Right renal cortex interstitium (tissue), 3 donors: ENCODE data around the gene EXOC3. TPM values are rescaled to one million over a fixed set of nuclear protein-coding genes. Genes with fewer than 3 reads are reported as not detected.
"Not testable (repeated sequence)": the region's sequence is repeated elsewhere in the genome, so short reads cannot be mapped to it uniquely, and the experiment has no call there.

Source experiments
- DNase-seq, 3 donors: peaks; one replicate each; pipeline ENCODE4 v3.0.0-alpha.2; 2013; ENCODE audit warnings: low read depth in 3 of 3, low spot score in 2 of 3
- polyA plus RNA-seq, 3 donors: library from polyadenylated mRNA; unstranded; fragments of 120-200 nt; gene quantifications; one replicate each; pipeline ENCODE4 v1.2.1, GENCODE V29; 2013; ENCODE audit not compliant: insufficient read length in 3 of 3

The EXOC3 gene
- 10 to 100 TPM; 48.7 to 55.6 (median 52.6) TPM for polyA plus RNA-seq

DNA sequence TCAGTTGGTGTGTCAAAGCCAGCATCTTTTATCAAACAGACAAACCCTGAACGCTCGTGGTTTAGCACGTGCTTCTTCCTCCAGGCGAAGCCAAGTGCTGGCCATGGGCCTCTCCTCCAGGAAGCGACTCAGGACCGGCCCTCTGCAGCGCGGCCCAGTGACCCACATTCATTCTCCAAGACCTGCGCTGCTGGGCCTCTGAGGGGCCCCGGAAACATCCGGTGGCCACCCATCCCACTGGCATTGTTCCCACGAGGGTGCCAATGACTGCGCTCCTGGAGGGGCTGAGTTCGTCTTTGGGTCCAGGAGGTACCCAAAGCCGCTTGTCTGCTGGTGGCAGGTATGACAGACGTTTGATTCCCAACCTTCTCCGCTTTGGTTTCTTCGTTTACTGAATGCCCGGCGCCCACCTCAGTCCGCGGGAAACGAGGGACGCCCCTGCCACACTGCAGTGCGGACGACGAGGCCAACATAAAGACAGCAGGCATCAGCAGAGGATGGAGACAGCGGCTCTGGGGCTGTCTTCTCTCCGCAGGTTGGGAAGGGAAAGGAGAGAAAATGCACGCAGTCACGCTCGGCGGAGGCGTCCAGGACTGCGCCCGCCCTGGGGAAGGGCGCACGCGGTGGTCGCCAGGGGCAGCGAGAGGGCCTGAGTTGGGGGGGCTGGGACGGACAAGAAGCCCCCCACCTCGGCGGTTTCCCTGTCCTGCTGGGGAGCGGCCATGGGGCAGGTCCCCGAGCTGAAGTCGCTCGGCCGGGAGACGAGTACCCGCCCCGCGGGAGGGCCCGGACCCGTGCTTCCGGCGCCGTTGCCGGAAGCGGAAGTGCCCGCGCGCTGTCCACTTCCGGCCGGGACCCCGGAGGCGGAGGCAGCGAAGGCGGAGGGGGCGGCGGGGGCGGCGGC lies at the start of gene EXOC3:
EXOC3 (plus strand) TSS at position 842 of the 904 bp plus-strand sequence. CDS start 3,030 bp downstream, outside the sequence.
- DNase-seq = peak; percentile 36 to 62 (median 49)

DNA sequence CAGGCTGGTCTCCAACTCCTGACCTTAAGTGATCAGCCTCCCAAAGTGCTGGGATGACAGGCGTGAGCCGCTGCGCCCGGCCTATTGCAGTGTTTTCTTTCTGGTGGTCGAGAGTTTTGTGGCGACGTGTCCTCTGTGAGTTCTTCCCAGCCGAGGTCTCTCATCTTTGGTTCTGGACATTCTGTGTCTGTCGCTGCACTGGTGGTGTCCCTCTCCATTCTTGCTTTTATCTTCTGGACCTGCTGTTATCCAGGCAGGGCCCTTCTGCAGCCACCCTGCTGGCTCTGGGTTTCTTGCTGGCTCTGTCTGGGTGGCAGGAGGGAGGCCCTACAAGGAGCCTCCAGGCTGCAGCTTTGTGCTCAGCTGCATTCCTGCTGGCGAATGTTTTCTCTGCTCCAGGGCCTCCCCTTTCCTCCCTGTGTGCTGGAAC lies 49.1 kb upstream of the EXOC3 start:
- DNase-seq = no peak

DNA sequence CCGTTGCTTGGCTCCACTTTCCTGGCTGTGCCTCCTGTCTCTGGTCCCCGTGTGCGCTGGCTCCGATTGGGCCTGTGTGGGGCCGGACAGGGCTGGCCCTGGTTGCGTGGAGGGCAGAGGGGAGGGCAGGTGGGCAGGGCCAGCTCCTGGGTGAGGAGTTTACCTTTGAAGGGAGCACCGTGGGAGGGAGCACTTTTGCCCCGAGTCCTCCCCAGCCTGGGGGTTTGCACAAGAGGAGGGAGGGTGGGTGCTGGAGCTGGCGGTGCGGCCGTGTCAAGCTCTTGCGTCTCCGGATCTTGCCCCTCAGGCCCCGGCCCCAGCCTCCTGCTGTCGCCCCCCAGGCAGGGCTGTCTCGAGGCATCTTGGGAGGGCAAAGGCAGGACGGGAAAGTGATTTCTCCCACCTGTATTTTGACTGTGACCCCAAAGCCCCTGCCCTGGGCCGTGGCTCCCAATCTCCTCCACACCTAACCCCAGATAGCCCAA lies 48.3 kb upstream of the EXOC3 start:
- no peak for DNase-seq

DNA sequence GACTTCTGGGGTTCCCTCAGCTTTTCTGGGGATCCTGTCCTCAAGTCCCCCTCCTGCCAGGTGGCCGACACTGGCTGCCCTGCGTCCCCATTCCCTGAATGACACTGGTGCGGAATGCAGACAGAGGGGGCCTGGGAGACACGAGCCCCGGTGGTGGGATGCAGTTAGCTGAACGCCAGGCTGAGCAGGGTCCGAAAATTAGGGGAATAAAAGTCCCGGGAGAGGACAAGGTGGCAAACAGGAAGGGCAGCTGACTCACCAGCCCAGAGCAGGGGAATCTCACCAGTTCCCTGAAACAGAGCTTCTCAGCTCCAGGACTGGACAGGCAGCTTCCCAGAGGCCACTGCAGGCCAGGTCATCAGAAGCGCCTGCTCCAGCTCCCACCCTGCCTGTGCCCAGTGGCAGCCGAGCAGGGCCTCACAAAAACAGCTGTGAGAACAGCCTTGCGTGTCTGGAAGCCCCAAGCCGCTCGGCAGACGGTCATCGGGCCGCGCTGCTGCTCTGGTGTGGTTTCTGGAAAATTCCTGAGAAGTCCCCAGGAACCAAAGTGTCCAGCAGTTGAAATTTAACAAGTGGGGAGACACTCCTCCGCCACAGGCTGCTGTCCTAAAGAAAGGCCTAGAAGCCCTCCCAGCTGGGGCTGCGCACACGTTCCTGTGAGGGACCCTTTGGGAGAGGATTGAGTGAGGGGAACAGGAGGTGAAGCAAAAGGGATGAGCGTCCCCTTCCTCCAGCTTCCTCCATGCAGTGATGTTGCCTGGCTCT lies 47.6 kb upstream of the EXOC3 start:
- DNase-seq = no peak

DNA sequence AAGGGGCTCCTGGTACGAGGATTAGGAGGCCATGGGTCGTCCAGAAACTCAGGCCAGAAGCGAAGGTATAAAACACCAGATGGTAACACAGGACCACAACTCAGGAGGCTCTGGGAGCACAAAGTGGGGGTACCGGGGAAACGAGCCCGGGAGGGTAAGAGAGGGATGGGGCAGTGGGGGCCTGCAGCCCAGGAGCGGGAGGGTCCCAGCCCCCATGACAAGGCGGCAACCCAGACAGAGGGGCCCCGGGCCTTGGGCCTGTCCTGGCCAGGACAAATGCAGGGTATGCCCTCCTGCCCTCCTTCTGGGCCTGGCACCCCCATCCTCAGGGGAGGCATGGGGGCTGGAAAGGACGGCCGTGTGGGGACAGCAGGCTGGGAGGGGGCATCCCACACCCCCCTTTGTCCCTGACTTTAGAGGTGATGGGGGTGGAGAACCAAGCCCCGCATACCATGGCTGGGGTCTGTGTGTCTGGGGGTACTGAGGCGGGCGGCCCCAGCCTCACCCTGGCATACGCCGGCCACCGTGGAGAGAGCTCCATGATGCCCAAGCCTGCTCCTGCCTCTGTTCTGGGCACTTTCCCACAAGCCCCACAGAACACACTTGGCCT lies 47.0 kb upstream of the EXOC3 start:
- DNase-seq = no peak

DNA sequence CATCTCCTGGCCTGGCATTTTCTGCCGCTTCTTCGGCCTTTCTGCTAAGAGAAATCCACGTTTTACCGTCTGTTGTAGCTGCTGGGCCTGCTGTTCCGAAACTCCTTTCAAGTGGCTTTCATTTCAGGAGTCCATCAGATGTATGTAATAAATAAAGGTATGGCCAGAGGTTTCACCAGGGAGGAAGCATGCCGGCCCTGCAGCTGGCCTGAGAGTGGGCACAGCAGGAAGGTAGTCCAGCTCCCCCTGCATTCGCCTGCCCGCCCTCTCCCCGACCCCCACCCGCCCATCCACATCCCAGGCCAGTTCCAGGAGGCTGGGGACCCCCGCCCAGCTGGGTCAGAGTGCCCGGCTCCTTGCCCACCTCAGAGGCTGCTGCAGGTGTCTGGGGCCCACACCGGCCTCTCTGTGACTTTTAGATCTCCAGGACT lies 46.4 kb upstream of the EXOC3 start:
- no peak for DNase-seq

DNA sequence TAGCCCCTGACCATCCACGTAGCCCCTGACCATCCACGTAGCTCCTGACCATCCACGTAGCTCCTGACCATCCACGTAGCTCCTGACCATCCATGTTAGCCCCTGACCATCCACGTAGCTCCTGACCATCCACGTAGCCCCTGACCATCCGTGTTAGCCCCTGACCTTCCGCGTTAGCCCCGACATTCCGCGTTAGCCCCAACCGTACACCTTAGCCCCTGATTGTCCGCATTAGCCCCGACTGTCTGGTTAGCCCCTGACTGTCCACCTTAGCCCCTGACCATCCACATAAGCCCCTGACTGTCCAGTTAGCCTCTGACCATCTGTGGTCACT lies 44.9 kb upstream of the EXOC3 start:
- DNase-seq = not testable (repeated sequence)

DNA sequence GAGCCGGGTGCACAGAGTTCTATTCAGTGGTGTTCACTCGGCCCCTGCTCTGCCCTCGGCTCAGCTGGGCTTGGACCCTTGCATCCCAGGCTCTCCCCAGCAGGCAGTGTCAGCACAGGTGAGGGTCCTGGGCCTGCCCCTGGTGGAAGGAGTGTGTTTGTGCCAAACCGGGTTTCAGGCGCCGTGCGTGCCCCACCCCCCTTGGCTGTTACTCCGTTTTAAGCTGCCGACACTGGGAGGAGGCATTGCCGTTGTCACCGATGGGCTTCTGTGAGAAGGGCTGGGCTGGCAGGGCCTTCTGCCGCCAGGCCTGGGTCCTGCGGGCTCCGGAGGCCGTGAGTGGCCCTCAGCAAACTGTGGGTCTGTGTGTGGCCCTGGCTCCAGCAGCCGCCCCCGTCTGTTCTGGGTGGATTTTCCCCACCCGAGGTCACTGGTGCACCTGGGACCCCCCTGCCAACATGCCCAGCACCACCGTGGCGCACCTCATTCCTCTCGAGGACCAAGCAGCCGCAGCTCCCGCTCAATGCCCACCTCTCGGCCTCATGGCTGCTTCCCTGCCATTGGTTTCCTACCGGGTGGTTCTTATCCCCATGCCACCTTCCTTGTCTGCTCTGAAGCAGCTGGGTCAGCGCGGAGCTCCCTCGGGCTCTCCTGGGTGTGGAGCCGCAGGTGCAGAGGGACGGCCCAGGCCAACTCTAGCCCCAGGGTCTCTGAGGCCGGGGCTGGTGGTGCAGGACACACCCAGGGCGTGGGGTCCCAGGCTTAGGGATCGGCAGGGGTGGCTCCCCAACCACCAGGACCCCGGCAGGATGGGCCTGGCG lies 44.3 kb upstream of the EXOC3 start:
- DNase-seq = no peak

DNA sequence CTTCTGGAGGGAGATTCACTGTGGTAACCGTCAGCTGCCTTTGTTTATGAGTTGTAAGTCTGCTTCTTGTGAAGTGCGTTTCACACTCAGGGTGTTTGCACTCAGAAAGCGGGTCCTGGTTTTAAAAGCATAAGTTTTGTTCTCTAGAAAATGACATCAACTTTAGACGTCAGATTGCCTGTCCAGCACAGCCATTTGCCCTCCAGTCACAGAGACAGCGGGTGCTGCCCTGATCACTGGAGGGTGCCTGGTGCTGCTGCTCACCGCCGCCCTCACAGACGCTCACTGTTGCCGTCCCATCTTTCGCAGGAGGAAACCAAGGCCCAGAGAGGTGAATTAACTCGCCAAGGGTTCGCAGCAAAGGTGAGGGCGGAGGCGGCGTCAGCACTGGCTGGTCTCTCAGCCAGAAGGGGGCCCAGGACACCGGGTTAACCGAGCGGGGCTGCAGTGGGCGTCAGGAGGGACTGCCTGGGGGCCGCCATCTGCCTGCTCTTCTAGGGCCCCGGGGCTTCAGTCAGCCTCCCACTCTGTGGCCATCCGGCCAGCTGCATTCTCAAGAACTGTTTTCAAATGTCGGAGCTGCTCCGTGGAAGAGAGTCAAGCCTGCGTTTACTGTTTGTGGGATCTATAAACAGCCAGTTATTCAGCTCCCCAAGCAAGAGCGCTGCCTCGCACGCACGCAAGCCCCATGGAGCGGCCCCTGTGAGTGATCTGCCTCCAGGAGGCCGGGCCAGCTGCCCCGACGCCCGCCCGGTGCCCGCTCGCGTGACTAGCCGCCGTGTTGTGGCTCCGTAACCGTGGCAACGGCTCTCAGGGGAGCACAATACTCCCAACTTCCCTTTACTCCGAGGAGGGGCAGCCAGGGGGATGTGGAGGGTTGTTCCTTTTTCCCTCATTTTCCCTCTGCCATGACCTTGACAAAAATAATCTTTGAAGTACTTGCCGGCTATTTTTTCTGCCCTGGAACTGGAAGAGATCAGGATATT lies 43.4 kb upstream of the EXOC3 start:
- peak; percentile 52 to 65 (median 63) for DNase-seq

DNA sequence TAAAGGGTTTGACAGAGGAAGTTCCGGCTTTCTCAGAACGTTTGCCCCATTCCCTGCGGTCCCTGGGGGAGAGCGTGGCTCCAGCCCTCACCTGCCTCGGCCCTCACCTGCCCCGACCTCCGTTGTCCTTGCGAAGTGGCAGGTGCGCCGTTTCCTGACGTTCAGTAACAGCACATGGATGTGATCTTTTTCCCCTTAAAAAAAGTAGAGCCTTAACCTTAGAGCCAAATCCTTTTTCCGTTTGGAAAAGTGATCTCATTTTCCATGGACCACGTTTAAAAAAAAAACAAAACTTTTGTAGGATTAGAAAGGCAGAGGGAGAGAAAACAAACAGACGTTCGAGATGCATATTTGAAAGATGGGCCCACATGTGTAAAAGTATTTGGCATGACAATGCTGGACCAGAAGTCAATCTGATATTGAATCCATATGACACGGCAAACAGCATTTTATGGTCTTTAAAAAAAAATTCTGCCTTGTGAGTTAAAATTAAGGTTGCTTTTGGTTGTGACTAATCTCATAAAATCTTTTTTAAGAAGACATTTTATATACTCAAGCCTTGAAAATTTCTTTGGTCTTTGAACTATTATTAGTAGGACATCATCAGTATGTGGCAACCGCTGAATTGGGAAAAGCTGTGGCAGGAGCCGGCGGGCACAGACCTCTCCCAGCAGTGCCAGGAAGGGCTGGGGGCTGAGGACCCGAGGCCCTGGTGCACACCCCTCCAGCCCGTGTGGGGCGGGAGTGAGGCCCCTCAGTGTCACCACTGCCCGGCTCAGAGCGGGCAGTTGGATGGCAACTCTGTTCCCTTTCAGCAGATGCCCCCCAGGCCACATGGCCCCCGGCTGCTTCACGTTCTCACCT lies 42.5 kb upstream of the EXOC3 start:
- DNase-seq = no peak

DNA sequence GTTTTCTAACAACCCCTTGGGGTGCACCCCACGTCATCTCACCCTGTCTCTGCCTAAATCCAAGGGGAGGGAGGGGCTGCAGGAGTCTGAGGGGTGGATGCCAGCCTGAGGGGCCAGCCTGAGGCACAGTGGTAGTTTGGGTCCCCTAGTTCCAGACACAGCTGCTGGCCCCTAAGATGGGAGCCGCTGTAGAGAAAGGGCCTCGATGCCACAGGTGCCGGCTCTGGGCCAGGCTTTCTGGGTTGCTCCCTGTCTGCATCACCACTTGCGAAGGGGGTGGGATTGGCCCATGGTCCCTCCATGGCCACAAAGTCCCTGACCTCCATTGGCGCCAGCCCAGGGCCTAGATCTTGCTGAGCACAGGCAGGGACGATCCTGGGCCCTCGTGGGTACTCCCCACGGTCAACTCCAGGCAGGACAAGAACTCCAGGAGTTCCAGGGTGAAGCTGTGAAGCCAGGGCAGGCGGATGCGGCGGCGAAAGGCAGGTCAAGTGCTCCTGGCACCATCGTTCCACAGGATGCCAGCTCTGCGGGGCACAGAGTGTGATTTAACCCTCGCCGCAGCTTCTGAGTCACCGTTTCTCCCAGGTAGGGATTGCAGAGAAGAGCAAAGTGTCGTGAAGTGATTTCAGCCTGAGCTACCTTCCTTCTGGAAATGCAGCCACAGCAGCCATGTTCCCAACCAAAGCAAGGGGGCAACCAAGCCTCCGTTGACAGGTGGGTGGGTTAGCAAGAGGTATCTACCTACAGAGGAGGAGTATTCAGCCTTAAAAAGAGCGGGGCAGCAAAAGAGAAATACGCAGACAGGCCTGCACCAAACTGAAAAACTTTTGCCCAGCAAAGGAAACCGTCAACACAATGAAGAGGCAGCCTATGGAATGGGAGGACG lies 41.6 kb upstream of the EXOC3 start:
- DNase-seq = no peak

DNA sequence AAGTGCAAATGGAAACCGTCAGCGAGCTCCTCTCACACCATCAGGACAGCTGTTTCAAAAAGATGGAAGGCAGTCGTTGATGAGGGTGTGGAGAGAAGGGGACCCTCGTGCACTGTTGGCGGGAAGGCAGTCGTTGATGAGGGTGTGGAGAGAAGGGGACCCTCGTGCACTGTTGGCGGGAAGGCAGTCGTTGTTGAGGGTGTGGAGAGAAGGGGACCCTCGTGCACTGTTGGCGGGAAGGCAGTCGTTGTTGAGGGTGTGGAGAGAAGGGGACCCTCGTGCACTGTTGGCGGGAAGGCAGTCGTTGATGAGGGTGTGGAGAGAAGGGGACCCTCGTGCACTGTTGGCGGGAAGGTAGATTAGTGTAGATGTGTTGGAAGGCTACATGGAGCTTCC lies 40.8 kb upstream of the EXOC3 start:
- not testable (repeated sequence) for DNase-seq

DNA sequence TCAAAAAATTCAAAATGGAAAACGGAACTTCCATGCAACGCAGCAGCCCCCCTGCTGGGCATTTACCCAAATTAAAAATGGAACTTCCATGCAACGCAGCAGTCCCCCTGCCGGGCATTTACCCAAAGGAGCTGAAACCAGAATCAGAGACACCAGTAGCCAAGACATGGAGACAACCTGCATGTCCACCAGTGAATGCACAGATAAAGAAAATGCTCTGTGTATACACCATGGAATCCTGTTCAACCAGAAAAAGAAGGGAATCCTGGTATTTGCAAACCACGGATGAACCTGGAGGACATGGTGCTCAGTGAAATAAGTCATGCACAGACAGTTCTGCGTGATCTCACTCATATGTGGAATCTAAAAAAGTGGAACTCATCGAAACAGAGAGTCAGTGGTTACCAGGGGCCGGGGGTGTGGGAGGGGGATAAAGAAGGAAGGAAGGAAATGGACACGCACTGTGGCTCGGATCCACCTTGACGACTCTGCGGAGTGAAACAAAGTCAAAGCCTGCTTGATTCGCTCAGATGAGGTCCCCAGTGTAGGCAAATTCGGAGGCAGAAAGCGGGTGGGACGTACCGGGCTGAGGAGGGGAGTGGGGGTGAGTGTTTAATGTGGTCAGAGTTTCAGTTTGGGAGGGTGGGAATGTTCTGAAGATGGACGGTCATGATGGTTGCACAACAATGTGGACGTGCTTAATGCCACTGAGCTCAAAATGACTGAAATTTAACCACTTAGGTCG lies 40.2 kb upstream of the EXOC3 start:
- no peak for DNase-seq

DNA sequence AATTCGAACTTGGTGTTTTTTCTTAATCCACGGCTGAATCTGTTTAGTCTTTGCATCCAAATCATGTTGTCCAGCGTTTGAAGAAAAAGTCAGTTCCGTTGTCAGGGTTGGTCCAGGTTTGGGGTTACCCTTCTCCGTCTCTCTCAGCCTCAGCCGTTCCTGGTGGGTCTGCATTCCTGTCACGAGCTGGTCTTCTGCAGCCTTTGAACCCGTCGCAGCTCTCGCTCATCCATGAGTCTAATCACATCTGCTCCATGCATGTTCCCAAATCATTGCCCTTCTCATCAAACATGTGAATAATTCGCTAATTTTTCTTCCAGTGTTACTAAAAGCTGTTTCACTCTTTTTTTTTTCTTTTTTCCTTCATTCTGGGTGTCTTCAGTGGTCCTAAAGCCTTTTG lies 39.0 kb upstream of the EXOC3 start:
- DNase-seq = no peak

DNA sequence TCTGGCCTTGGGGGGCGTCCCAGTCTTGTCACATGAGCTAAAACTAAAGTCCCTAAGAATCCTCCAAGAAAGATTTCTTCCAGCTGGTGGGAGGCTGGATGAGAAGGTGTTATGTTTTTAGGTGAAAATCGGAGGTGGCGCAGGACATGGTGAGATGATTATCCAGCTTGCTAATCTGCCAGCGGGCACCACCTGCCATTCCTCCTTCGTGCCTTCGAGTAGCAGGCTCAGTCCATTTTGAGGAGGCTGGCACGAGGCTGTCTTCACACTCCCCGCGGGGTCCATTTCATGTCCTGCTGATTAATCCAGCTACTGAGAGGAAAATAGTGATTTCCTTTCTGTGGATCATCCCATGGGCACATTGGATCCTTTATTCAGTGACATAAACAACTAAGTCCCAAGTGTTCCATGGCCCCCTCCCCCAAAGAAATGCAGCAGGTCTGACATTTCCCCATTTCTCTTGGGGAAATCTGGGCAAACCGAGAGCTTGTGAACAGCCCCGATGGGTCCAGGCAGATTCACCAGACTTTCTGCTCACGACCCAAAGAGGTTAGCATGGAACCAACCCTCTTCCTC lies 38.2 kb upstream of the EXOC3 start:
- no peak for DNase-seq

DNA sequence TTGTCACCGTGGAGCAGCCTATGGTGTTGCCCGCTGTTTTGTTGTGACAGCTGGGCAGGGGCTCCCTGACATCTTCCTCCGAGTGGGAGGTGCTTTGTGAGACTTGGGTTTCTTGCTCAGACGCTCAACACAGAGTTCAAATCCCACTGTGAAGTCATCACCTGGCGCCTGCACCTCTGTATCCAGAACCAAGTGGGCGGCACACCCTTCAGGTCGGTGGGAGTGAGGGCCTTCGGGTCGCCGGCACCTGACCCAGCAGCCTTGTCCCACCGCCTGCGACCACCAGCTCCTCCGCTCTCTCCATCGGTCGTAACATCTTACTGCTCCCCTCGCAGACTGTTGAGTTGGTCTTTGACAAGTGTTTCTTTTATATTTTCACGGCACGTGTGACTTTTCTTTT lies 37.6 kb upstream of the EXOC3 start:
- DNase-seq = no peak
